Gastroesophageal sphincter (tissue), 4 donors: Measurements from ENCODE around the gene BIK. TPM values are rescaled to one million over a fixed set of nuclear protein-coding genes. Genes with fewer than 3 reads are reported as not detected.

ENCODE experiments used
- ATAC-seq: fragments of 150-250 bp; one replicate; pipeline ENCODE4 v1.9.1; 2016; ENCODE audit warnings: mild to moderate bottlenecking, moderate library complexity
- H3K27ac ChIP-seq, 4 donors: fragments of 200-600 bp; sonication (generic) in 3 of 4; 1 replicate in 3 of 4; 2 replicates in 1 of 4; pipeline ENCODE4 v1.5.1; 2016 to 2019
- H3K27me3 ChIP-seq: fragments of 200-600 bp; sonication (generic); one replicate; pipeline ENCODE4 v1.5.1; 2019
- H3K36me3 ChIP-seq, 2 donors: fragments of 200-600 bp; sonication (generic); one replicate each; pipeline ENCODE4 v1.5.1; 2019; ENCODE audit warnings: control low read depth in 1 of 2
- H3K4me1 ChIP-seq, 3 donors: fragments of 200-600 bp; sonication (generic); 1 replicate in 2 of 3; 2 replicates in 1 of 3; pipeline ENCODE4 v1.5.1; 2016 to 2019; ENCODE audit warnings: control low read depth in 2 of 3
- H3K4me3 ChIP-seq, 2 donors: fragments of 200-600 bp; sonication (generic); one replicate each; pipeline ENCODE4 v1.5.1; 2019; ENCODE audit warnings: mild to moderate bottlenecking in 1 of 2, moderate library complexity in 1 of 2
- H3K9me3 ChIP-seq, 3 donors: fragments of 200-600 bp; sonication (generic); one replicate each; pipeline ENCODE4 v1.5.1; 2017 to 2019; ENCODE audit warnings: control low read depth in 2 of 3
- EP300 ChIP-seq: sonication (generic); formaldehyde crosslinking; IDR thresholded peaks from one replicate; pipeline ENCODE4 v1.6.1; 2017; ENCODE audit warnings: antibody characterized with exemption, mild to moderate bottlenecking
- POLR2A ChIP-seq, 2 donors: fragments of 450-650 bp; IDR thresholded peaks; one replicate each; pipeline ENCODE4 v1.6.1; 2017; ENCODE audit warnings: antibody characterized with exemption in 2 of 2, mild to moderate bottlenecking in 2 of 2, moderate library complexity in 1 of 2
- POLR2AphosphoS5 ChIP-seq: sonication (generic); formaldehyde crosslinking; IDR thresholded peaks from one replicate; pipeline ENCODE4 v1.6.1; 2017; ENCODE audit warnings: antibody characterized with exemption
- WGBS, 2 donors: methylation state at CpG; one replicate each; pipeline ENCODE4 v1.1.5; 2018; ENCODE audit warnings: low coverage in 1 of 2; 5-methylcytosine and 5-hydroxymethylcytosine counted together
- total RNA-seq, 4 donors: library from RNA; depleted of rRNA; stranded (reverse); fragments of >200 nt; gene quantifications; one replicate each; pipeline ENCODE4 v1.1.0, GENCODE V29; 2016
- TF ChIP-seq, protein P1 (sequence below), 4 experiments: fragments of 200-600 bp in 2 of 4; fragments of 450-650 bp in 2 of 4; sonication (generic) in 1 of 4; IDR thresholded peaks; one replicate each; pipeline ENCODE4 v1.5.1; 2017 to 2019; ENCODE audit warnings: antibody characterized with exemption in 4 of 4, mild to moderate bottlenecking in 2 of 4, moderate library complexity in 2 of 4

Gene BIK
- total RNA-seq, 4 donors from 2014 or later, result 1.7 TPM; not detected in 3

DNA sequence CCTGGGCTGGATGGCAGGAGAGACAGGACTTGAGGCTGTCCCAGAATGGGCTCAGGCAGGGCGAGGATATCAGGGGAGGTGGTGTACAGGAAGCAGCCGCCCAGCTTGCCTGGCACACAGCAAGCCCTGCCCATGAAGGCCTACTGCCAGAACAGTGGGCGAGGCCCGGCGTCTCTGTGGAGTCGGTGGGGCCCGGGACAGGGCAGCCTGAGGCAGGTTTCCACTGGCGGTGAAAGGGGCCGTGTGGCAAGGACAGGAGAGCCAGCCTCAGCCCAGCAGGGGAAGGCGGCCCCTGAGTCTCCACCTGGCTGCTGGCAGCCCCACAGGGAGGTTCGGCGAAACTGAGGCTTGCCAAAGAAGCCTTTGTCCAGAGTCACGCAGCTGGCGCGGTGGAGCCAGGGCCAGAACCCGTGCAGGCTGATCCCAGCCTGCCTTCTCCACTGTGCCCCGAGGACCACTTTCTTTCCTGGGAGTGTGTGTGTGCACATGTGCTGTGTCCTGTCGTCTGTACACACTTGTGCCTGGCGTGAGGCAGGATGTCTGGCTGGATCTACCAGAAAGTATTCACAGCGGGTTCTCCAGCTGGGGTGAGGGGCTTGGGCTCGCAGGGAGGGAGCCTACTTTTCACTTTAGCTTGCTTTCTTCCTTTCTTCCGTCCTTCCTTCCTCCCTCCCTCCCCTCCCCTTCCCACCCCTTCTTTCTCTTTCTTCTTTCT is 42.0 kb downstream of the BIK start:
- 10 to 21% methylated on average over 6 to 11 of the region's 22 CpGs for WGBS, 2 donors
- Histone ChIP-seq H3K27me3 (no peaks in the 10 kb centered on the region), H3K9me3 (no peaks in the 10 kb centered on the region), H3K4me3 (peak overlapping the region; percentile 61 to 86), H3K27ac (peak overlapping the region in 3 of 4 donors; percentile 86 to 91 (median 88)), H3K4me1 (peaks cover 0 to 53% (median 13%) of the 10 kb centered on the region in 3 donors), H3K36me3 (peaks cover 0 to 7% of the 10 kb centered on the region in 2 donors)
- TF ChIP-seq EP300 (no peak), POLR2A (IDR thresholded peaks at IDR 0.05) (peak; percentile 22 to 23), POLR2AphosphoS5 (peak; percentile 21)
- TF ChIP-seq, protein P1, sequence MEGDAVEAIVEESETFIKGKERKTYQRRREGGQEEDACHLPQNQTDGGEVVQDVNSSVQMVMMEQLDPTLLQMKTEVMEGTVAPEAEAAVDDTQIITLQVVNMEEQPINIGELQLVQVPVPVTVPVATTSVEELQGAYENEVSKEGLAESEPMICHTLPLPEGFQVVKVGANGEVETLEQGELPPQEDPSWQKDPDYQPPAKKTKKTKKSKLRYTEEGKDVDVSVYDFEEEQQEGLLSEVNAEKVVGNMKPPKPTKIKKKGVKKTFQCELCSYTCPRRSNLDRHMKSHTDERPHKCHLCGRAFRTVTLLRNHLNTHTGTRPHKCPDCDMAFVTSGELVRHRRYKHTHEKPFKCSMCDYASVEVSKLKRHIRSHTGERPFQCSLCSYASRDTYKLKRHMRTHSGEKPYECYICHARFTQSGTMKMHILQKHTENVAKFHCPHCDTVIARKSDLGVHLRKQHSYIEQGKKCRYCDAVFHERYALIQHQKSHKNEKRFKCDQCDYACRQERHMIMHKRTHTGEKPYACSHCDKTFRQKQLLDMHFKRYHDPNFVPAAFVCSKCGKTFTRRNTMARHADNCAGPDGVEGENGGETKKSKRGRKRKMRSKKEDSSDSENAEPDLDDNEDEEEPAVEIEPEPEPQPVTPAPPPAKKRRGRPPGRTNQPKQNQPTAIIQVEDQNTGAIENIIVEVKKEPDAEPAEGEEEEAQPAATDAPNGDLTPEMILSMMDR (IDR thresholded peaks at IDR 0.05), result peak in 1 of 4 experiments; percentile 18
- ATAC-seq, result peak; percentile 70

DNA sequence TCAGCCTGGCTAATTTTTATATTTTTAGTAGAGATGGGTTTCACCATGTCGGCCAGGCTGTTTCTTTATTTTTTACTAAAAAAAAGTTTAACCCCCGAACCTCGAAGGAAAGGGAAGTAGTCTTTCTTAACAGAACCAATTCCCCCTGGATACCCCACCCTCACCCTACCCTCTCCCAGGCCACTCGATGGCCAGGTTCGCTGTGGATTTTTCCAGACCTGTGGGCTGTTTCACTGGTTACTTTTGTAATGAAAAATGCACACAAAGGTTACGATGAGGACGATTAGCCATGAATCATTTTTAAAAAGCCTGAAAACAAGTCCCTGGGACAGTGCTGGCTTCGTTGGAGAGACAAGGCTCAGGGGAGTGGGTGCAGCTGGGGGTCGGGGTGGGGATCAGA is 43.3 kb downstream of the BIK start:
- no peak for TF ChIP-seq POLR2A (IDR thresholded peaks at IDR 0.05)
- no peak for TF ChIP-seq POLR2AphosphoS5
- TF ChIP-seq EP300, result no peak
- TF ChIP-seq, protein P1 (IDR thresholded peaks at IDR 0.05), result no peak
- no peak for ATAC-seq
- Histone ChIP-seq H3K36me3 (peaks cover 0 to 7% of the 10 kb centered on the region in 2 donors), H3K4me1 (peaks cover 0 to 67% (median 13%) of the 10 kb centered on the region in 3 donors), H3K27me3 (no peaks in the 10 kb centered on the region), H3K27ac (peak overlapping the region in 2 of 4 donors; percentile 11 to 17), H3K9me3 (no peaks in the 10 kb centered on the region), H3K4me3 (no peak overlapping the region)
- WGBS, 2 donors, result 68 to 82% methylated on average over 3 to 8 of the region's 9 CpGs

DNA sequence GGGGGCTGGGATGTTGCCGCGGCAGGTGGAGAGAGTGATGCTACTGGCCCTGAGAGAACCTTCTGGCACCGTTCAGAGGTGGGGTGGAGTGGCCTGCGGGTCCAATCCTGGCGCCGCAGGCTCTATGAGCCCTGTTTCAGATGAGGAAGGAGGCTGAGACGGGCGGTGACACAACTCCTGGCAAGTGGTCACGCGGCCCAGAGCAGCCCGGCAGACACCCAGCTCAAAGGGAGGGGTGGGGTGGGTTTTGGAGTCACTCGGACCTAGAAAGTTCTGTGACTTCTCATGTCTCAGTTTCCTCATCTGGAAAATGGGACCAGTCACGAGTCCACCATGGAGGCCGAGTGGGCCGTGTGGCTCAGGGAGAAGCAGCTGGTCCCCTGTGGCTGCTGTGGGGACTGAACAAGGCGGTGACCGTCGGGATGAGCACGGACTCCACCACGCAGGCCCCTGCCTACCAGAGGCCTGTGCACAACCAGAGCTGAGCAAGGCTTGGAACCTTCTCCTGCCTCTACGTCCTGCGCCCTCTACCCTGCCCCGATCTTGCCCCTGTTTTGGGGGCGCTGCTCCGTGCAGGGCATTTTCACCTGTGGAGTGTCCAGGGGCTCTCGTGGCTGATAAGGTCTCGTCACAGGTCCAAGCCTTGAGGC is 44.5 kb downstream of the BIK start:
- TF ChIP-seq EP300 (no peak), POLR2A (IDR thresholded peaks at IDR 0.05) (no peak), POLR2AphosphoS5 (no peak)
- TF ChIP-seq, protein P1 (IDR thresholded peaks at IDR 0.05), result no peak
- 87% methylated on average over 3 of the region's 27 CpGs; no CpG with 5 or more reads in 1 of the 2 donors for WGBS, 2 donors
- Histone ChIP-seq H3K27ac (no peak overlapping the region), H3K9me3 (no peaks in the 10 kb centered on the region), H3K4me1 (peaks cover 0 to 76% (median 13%) of the 10 kb centered on the region in 3 donors), H3K27me3 (no peaks in the 10 kb centered on the region), H3K4me3 (no peak overlapping the region), H3K36me3 (peaks cover 0 to 17% of the 10 kb centered on the region in 2 donors)
- no peak for ATAC-seq

DNA sequence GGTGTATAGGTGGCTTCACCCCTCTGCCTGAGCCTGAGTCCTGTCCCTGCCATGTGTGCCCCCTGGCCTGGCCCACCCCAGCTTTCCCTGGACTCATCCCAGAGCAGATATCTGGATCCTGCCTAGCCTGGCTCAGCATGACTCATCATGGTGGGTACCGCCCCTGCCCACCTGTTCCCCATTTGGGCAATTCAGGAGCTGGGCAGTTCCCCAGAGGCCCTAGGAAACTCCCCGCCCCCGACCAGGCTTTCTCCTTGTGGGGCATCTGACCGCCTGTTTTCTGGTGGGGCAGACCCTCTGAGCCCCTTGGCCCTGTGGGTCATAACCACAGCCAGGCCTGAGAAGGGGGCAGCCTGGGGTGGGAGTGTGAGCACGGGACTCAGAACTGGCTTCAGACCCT is 45.2 kb downstream of the BIK start:
- peaks cover 0 to 25% of the 10 kb centered on the region in 2 donors for H3K36me3 ChIP-seq
- no peak overlapping the region for H3K27ac ChIP-seq
- H3K27me3 ChIP-seq, result no peaks in the 10 kb centered on the region
- H3K9me3 ChIP-seq, result no peaks in the 10 kb centered on the region
- TF ChIP-seq, protein P1 (IDR thresholded peaks at IDR 0.05), result no peak
- TF ChIP-seq EP300 (no peak), POLR2AphosphoS5 (no peak), POLR2A (IDR thresholded peaks at IDR 0.05) (no peak)
- H3K4me1 ChIP-seq, result peaks cover 0 to 71% (median 11%) of the 10 kb centered on the region in 3 donors
- H3K4me3 ChIP-seq, result no peak overlapping the region
- 100% methylated on average over 1 of the region's 5 CpGs; no CpG with 5 or more reads in 1 of the 2 donors for WGBS, 2 donors
- ATAC-seq, result no peak
